ENCODE results near the gene WWOX.

GRCh38 chr16:78496189-78496588 lies 396.7 kb downstream of the WWOX start:
- no peak for TF ChIP-seq POLR2AphosphoS5 (IDR thresholded peaks at IDR 0.05; ENCODE audit: low read depth, low read length)
- no peak for TF ChIP-seq POLR2A (IDR thresholded peaks at IDR 0.05; ENCODE audit: low read depth, low read length)
- no peak for TF ChIP-seq PAX5 (IDR thresholded peaks at IDR 0.05; ENCODE audit: insufficient read depth, low read length, severe bottlenecking)
- TF ChIP-seq SPI1 (IDR thresholded peaks at IDR 0.05; ENCODE audit: low read depth, low read length): no peak
- TF ChIP-seq TAF1 (IDR thresholded peaks at IDR 0.05; ENCODE audit: low read depth, low read length): no peak

Measured in GM12891 (cell line).